ENCODE results near the gene FGD5. TPM values are rescaled to one million over a fixed set of nuclear protein-coding genes. Genes with fewer than 3 reads are reported as not detected.
"Not testable (repeated sequence)": the region's sequence is repeated elsewhere in the genome, so short reads cannot be mapped to it uniquely, and the experiment has no call there.

Gene FGD5
- polyA plus RNA-seq, 1 of the 3 experiments (the other 2 are of a cell fraction): not detected

DNA sequence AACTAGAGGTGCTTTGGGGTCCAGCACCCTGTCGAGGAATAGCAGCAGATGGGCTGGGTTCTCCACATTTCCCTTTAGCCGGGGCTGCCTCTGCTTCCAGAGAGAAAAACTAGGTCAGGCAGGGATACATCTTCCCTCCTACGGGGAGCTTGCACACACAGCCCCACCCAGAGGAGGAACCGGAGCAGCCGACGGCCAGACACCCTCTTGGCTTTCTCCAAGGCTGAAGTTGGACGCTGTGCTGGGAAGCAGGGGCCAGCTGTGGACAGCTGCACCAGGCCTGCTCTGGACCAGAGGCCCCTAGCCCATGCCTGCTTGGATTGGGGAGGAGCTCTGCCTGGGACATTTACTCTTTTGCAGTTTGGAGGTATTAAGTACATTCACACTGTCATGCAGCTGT, 84.0 kb downstream of the FGD5 start:
- no peak for TF ChIP-seq CHD2 (IDR thresholded peaks at IDR 0.05; ENCODE audit: low read length, partially characterized antibody)
- TF ChIP-seq SIN3A (IDR thresholded peaks at IDR 0.05; ENCODE audit: borderline replicate concordance, low read depth, low read length): no peak
- no peak for TF ChIP-seq ELF1 (IDR thresholded peaks at IDR 0.05)
- no peak for TF ChIP-seq NFIC (IDR thresholded peaks at IDR 0.05; ENCODE audit: borderline replicate concordance)
- TF ChIP-seq MEF2A (IDR thresholded peaks at IDR 0.05; ENCODE audit: borderline replicate concordance, low read depth): no peak
- no peak for TF ChIP-seq TEAD4 (IDR thresholded peaks at IDR 0.05; ENCODE audit: borderline replicate concordance, insufficient read depth)
- no peak for TF ChIP-seq RXRA (IDR thresholded peaks at IDR 0.05; ENCODE audit: borderline replicate concordance, low read depth)
- Histone ChIP-seq H3K4me3 (ENCODE audit: low read depth in 2 of 2, low read length in 1 of 2) (no peak overlapping the region), H4K20me1 (ENCODE audit: insufficient read depth) (no peaks in the 10 kb centered on the region), H3K4me1 (ENCODE audit: control insufficient read depth in 1 of 2, insufficient read depth in 2 of 2, low read depth in 1 of 2, low read length in 1 of 2) (peaks cover 0 to 3% of the 10 kb centered on the region in 2 experiments; a peak in 1 of 4 replicates), H3F3A (replicated peaks; ENCODE audit: insufficient read depth) (no peaks in the 10 kb centered on the region), H3K9me2 (no peaks in the 10 kb centered on the region), H3K27me3 (ENCODE audit: insufficient read depth) (no peaks in the 10 kb centered on the region), H3K4me2 (no peak overlapping the region), H2AFZ (ENCODE audit: low read depth) (no peak overlapping the region), H3K36me3 (replicated peaks in 1 of 2; ENCODE audit: control insufficient read depth in 1 of 2, insufficient read depth in 2 of 2, low read length in 1 of 2) (no peaks in the 10 kb centered on the region), H3K9me3 (no peaks in the 10 kb centered on the region), H3K9ac (no peak overlapping the region), H3K27ac (ENCODE audit: low read depth in 2 of 2, low read length in 1 of 2) (no peak overlapping the region), H3K79me2 (ENCODE audit: insufficient read depth) (no peaks in the 10 kb centered on the region)
- DNase-seq: no peak
- POLR2A ChIA-PET: no interaction called here
- CTCF ChIA-PET: interaction anchor here (0.8 to 1.9 kb wide), 3 partner anchors 21 to 118 kb away, joined by 3 to 4 read pairs (median 3); no protein-coding TSS in a partner anchor
- WGBS (ENCODE audit: low lambda C conversion rate): 15% methylated on average over 6 of the region's 7 CpGs

DNA sequence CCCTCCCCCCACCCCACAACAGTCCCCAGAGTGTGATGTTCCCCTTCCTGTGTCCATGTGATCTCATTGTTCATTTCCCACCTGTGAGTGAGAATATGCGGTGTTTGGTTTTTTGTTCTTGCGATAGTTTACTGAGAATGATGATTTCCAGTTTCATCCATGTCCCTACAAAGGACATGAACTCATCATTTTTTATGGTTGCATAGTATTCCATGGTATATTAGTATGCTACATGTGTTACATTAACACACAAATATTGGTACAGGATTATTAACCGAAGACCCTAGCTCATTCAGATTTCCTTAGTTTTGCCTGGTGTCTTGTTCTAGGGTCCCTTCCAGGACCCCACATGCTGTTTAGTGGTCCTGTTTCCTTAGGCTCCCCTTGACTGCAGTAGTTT, 84.7 kb downstream of the FGD5 start:
- DNase-seq; H3K4me3 ChIP-seq (ENCODE audit: low read depth in 2 of 2, low read length in 1 of 2); H2AFZ ChIP-seq (ENCODE audit: low read depth); H4K20me1 ChIP-seq (ENCODE audit: insufficient read depth); H3K27ac ChIP-seq (ENCODE audit: low read depth in 2 of 2, low read length in 1 of 2); POLR2A ChIA-PET; H3K9me2 ChIP-seq; H3K79me2 ChIP-seq (ENCODE audit: insufficient read depth); H3K9ac ChIP-seq; H3K36me3 ChIP-seq (replicated peaks in 1 of 2; ENCODE audit: control insufficient read depth in 1 of 2, insufficient read depth in 2 of 2, low read length in 1 of 2); H3K9me3 ChIP-seq; H3F3A ChIP-seq (replicated peaks; ENCODE audit: insufficient read depth); H3K4me1 ChIP-seq (ENCODE audit: control insufficient read depth in 1 of 2, insufficient read depth in 2 of 2, low read depth in 1 of 2, low read length in 1 of 2); H3K4me2 ChIP-seq; H3K27me3 ChIP-seq (ENCODE audit: insufficient read depth): not testable (repeated sequence)
- 83% methylated on average over 3 of the region's 3 CpGs for WGBS (ENCODE audit: low lambda C conversion rate)
- CTCF ChIA-PET: interaction anchor here (0.5 to 1.9 kb wide), 5 partner anchors 10 to 428 kb away, joined by 3 to 4 read pairs (median 3); no protein-coding TSS in a partner anchor

DNA sequence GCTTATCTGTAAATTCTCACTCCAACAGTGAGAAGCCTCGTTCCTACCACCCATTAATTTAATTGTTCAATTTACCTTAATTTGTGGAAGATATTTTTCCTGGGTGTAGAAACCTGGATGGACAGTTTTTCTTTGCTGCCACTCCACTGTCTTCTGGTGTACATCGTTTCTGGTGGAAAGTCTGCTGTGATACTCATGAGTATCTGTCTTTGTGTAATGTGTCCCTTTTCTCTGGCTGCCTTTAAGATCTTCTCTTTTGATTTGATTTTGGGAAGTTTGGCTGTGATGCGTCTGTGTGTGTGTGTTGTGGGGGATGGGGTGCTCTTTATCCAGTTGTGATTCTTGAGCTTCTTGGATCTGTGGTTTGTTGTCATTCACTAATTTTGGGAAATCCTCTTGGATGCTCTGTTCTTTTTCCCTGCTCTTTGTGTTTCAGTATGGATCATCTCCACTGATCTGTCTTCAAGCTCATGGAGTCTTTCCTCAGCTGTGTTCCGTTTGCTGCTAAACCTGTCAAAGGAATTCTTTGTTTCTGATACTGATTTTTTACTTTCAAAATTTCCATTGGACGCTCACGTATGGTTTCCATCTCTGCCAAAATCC, 86.4 kb downstream of the FGD5 start:
- no peaks in the 10 kb centered on the region for H3K9me2 ChIP-seq
- H3K27me3 ChIP-seq (ENCODE audit: insufficient read depth): no peaks in the 10 kb centered on the region; the same call in 1 of the 2 replicates
- no peak overlapping the region for H3K4me2 ChIP-seq
- no peak overlapping the region for H3K9ac ChIP-seq
- H4K20me1 ChIP-seq (ENCODE audit: insufficient read depth): no peaks in the 10 kb centered on the region
- H2AFZ ChIP-seq (ENCODE audit: low read depth): no peak overlapping the region
- no peak overlapping the region for H3K27ac ChIP-seq (ENCODE audit: low read depth in 2 of 2, low read length in 1 of 2)
- TF ChIP-seq RCOR1 (IDR thresholded peaks at IDR 0.05; ENCODE audit: low read length): no peak
- TF ChIP-seq YY1 (IDR thresholded peaks at IDR 0.05; ENCODE audit: low read depth): no peak
- no peak for TF ChIP-seq RAD21 (IDR thresholded peaks at IDR 0.05; ENCODE audit: low read length)
- TF ChIP-seq EP300 (IDR thresholded peaks at IDR 0.05; ENCODE audit: borderline replicate concordance in 1 of 2, low read depth in 1 of 2, low read length in 1 of 2): no peak
- TF ChIP-seq, protein P1, sequence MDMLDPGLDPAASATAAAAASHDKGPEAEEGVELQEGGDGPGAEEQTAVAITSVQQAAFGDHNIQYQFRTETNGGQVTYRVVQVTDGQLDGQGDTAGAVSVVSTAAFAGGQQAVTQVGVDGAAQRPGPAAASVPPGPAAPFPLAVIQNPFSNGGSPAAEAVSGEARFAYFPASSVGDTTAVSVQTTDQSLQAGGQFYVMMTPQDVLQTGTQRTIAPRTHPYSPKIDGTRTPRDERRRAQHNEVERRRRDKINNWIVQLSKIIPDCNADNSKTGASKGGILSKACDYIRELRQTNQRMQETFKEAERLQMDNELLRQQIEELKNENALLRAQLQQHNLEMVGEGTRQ (IDR thresholded peaks at IDR 0.05; ENCODE audit: borderline replicate concordance, low read depth, low read length): no peak
- no peak for TF ChIP-seq NRF1 (IDR thresholded peaks at IDR 0.05; ENCODE audit: low read depth, low read length)
- TF ChIP-seq, protein P2, sequence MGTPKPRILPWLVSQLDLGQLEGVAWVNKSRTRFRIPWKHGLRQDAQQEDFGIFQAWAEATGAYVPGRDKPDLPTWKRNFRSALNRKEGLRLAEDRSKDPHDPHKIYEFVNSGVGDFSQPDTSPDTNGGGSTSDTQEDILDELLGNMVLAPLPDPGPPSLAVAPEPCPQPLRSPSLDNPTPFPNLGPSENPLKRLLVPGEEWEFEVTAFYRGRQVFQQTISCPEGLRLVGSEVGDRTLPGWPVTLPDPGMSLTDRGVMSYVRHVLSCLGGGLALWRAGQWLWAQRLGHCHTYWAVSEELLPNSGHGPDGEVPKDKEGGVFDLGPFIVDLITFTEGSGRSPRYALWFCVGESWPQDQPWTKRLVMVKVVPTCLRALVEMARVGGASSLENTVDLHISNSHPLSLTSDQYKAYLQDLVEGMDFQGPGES (IDR thresholded peaks at IDR 0.05; ENCODE audit: low read depth, low read length): no peak
- TF ChIP-seq, protein P3, sequence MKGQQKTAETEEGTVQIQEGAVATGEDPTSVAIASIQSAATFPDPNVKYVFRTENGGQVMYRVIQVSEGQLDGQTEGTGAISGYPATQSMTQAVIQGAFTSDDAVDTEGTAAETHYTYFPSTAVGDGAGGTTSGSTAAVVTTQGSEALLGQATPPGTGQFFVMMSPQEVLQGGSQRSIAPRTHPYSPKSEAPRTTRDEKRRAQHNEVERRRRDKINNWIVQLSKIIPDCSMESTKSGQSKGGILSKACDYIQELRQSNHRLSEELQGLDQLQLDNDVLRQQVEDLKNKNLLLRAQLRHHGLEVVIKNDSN (IDR thresholded peaks at IDR 0.05; ENCODE audit: borderline replicate concordance, low read depth): no peak
- TF ChIP-seq POLR2AphosphoS5 (IDR thresholded peaks at IDR 0.05; ENCODE audit: low read depth, low read length): no peak
- DNase-seq: no peak
- ChIA-PET CTCF (interaction anchor here (1.0 to 1.3 kb wide), 3 partner anchors 9 to 48 kb away, joined by 3 to 5 read pairs (median 3); no protein-coding TSS in a partner anchor), POLR2A (no interaction called here)
- no peak overlapping the region for H3K4me3 ChIP-seq (ENCODE audit: low read depth in 2 of 2, low read length in 1 of 2)
- H3F3A ChIP-seq (replicated peaks; ENCODE audit: insufficient read depth): no peaks in the 10 kb centered on the region
- peaks cover 0 to 3% of the 10 kb centered on the region in 2 experiments; a peak in 1 of 4 replicates for H3K4me1 ChIP-seq (ENCODE audit: control insufficient read depth in 1 of 2, insufficient read depth in 2 of 2, low read depth in 1 of 2, low read length in 1 of 2)
- H3K9me3 ChIP-seq: no peaks in the 10 kb centered on the region
- WGBS (ENCODE audit: low lambda C conversion rate): 44% methylated on average over 6 of the region's 6 CpGs
- no peaks in the 10 kb centered on the region for H3K79me2 ChIP-seq (ENCODE audit: insufficient read depth)
- no peaks in the 10 kb centered on the region for H3K36me3 ChIP-seq (replicated peaks in 1 of 2; ENCODE audit: control insufficient read depth in 1 of 2, insufficient read depth in 2 of 2, low read length in 1 of 2)

All from SK-N-SH (cell line).